Stimulated activated CD8-positive, alpha-beta memory T cell treated with anti-CD3 and anti-CD28 coated beads, Interleukin-4, amount 100 ng/mL, for 4 hours (primary cell): ENCODE data around the gene TMEM253.

Source experiments
- DNase-seq, 2 donors: peaks; one replicate each; pipeline ENCODE4 v3.0.0-alpha.2; 2020; ENCODE audit warnings: low read depth in 2 of 2, low spot score in 1 of 2

The TMEM253 gene

GRCh38 chr14:21070610-21071224 is 30.1 kb upstream of the TMEM253 start:
- DNase-seq, result no peak

DNA sequence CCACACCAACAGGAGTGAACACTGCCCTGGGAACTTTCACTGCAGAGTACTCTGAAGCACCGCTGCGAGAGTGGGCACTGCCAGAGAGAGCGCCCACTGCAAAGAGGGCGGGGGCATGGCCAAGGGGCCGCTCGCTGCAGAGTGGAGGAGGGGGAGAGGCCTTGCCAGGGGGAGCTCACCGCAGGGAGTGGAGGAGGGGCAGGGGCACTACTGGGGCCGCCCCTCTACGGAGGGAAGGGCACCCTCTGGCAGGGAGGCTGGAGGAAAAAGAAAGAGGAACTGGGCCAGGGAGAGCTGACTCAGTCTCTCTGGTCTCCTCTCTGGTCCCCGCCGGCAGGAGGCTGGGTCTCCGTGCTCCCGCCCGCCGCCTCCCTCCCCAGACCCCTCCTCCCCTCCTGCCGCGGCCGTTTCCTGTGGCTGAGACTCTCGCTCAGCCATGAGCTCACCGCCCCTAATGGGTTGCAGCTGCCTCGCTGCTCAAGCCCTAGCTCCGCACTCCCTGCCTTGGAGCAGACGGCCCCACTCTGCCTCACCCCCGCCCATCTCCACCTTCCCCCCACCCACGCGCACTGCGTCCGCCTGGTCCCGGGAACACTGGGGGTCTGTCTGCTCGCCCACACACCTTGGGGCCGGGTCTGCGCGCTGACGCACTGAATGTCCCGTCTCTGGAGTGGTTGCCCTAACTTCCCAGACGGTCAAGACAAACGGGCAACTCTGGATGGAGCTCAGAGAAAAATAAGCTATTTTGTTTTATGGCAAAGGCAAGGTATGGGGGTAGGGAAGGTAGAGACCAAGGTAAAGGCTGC is 29.4 kb upstream of the TMEM253 start:
- DNase-seq, result no peak

- no peak for DNase-seq
Observed at GRCh38 chr14:21072031-21072473, 28.8 kb upstream of the TMEM253 start.

- DNase-seq, result no peak
Observed at GRCh38 chr14:21072781-21073339, 28.0 kb upstream of the TMEM253 start.

DNA sequence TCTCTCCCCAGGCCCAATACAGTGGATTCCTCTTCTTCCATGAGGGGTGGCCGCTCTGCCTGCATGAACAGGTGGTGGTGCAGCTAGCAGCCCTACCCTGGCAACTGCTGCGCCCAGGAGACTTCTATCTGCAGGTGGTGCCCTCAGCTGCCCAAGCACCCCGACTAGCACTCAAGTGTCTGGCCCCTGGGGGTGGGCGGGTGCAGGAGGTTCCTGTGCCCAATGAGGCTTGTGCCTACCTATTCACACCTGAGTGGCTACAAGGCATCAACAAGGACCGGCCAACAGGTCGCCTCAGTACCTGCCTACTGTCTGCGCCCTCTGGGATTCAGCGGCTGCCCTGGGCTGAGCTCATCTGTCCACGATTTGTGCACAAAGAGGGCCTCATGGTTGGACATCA is 26.9 kb upstream of the TMEM253 start:
- no peak for DNase-seq

DNA sequence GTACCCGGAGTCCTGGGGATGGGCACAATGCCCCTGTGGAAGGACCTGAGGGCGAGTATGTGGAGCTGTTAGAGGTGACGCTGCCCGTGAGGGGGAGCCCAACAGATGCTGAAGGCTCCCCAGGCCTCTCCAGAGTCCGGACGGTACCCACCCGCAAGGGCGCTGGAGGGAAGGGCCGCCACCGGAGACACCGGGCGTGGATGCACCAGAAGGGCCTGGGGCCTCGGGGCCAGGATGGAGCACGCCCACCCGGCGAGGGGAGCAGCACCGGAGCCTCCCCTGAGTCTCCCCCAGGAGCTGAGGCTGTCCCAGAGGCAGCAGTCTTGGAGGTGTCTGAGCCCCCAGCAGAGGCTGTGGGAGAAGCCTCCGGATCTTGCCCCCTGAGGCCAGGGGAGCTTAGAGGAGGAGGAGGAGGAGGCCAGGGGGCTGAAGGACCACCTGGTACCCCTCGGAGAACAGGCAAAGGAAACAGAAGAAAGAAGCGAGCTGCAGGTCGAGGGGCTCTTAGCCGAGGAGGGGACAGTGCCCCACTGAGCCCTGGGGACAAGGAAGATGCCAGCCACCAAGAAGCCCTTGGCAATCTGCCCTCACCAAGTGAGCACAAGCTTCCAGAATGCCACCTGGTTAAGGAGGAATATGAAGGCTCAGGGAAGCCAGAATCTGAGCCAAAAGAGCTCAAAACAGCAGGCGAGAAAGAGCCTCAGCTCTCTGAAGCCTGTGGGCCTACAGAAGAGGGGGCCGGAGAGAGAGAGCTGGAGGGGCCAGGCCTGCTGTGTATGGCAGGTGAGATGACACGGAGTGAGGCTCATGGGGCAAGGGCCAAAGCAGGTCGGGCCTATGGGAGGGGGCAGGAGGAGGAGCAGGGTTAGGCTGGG is 26.2 kb upstream of the TMEM253 start:
- no peak for DNase-seq

GRCh38 chr14:21075719-21076437 is 25.0 kb upstream of the TMEM253 start:
- no peak for DNase-seq

DNA sequence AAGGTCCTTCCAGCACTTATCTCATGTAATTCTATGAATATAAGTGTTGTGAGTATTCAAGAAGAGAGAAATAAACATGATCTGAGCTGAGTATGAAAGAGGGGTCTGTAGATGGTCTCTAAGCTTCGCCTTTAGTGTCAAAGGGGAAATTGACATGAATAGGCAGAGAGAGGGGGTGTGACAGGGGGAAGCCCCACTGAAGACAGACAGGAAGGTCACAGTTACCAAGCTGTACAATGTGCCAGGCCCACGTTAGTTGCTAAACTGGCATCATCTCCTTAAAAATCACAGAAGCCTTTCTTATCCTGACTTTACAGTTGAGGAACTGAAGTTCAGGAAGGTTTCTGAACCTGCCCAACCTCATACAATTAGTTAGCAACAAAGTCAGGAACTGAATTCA is 23.2 kb upstream of the TMEM253 start:
- DNase-seq, result no peak

GRCh38 chr14:21078287-21078686 is 22.6 kb upstream of the TMEM253 start:
- DNase-seq, result no peak

DNA sequence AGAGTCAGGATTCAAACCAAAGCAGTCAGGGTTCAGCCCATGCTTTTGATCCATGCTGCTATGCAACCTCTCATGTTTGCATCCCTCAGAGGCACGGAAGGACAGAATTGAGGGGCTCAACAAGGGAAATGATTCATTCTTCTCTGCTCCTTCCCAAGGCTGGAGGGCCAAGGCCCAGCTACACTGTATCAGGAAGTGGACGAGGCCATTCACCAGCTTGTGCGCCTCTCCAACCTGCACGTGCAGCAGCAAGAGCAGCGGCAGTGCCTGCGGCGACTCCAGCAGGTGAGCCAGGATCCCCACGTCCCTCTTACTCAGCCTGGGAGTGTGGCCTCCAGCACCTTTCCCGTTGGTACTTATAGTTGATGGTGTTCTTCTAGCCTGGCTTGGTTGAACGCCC is 22.1 kb upstream of the TMEM253 start:
- DNase-seq, result no peak

GRCh38 chr14:21081521-21082142 is 19.2 kb upstream of the TMEM253 start:
- no peak for DNase-seq

DNA sequence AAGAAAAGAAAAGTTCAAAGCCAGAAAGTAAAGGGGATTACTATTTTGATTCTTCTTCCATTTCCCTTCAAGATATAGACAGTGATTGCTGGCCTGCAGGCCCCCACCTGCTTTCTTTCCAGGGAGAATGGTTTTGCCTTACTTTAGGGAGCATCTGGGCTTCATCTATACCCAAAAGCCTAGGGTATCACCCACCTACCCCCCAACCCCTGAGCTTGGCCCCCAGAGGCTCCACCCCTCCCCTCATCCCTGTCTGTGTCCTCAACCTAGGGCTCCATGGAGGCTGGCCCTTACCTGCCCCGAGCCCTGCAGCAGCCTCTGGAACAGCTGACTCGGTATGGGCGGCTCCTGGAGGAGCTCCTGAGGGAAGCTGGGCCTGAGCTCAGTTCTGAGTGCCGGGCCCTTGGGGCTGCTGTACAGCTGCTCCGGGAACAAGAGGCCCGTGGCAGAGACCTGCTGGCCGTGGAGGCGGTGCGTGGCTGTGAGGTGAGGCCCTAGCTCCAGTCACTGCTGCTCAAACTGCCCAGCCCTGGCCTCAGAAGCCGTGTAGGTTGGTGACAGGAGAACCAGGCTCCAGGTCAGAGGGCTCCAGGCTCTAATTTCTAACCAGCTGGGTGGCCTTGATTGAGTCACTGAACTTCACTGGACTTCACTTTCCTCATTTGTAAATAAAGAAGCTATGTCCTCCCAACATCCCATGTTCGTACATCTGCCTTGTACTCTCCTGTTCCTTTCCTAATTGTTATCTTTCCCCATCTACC is 17.1 kb upstream of the TMEM253 start:
- DNase-seq, result no peak

DNA sequence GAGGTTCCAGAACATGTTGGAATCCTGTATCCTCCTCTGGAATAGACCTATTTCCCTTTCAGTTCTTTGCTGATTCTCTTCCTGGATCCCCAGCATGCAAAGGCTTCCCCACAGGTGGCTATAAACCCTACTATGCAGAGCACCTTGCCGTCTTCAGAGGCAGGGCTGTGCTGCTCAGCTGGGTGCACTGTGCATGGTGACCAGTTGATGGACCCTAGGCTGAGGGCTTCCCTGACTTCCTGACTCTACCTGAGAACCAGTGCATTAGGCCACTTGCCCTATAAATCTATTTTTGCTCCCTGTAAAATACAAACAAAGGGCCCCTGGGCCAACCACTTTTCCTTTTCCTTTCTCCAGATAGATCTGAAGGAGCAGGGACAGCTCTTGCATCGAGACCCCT is 16.5 kb upstream of the TMEM253 start:
- no peak for DNase-seq

- DNase-seq, result no peak
Observed at GRCh38 chr14:21084998-21085853, 15.6 kb upstream of the TMEM253 start.

DNA sequence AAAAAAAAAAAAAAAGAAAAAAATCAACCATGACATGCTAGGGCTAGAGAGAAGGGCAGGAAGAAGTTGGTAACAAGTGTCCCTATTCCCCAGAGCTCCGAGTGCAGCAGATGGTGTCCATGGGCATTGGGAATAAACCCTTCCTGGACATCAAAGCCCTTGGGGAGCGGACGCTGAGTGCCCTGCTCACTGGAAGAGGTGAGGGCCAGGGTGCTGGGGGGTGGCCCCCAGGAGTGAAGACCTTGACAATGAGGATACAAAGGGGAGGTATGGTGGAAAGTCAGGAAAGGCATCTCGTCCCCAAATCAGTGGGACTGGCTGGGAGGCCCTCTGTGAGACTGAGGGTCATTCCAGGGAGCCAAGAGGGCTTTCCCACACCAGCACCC is 14.0 kb upstream of the TMEM253 start:
- DNase-seq, result no peak

- DNase-seq, result no peak
Observed at GRCh38 chr14:21087294-21088091, 13.4 kb upstream of the TMEM253 start.

- no peak for DNase-seq
Observed at GRCh38 chr14:21088687-21089086, 12.2 kb upstream of the TMEM253 start.

- no peak for DNase-seq
Observed at GRCh38 chr14:21089271-21089670, 11.6 kb upstream of the TMEM253 start.
